Measurements from ENCODE around the gene GSS. TPM values are rescaled to one million over a fixed set of nuclear protein-coding genes. Genes with fewer than 3 reads are reported as not detected.

Gene GSS
- total RNA-seq: 49.1 and 59.8 TPM in 2 replicates

- peak; percentile 77 for DNase-seq (ENCODE audit: low read depth, low spot score)
Measured at GRCh38 chr20:34955231-34956040, at the start of gene GSS, which contains the start of gene MYH7B. TSS of gene GSS (minus strand) at chr20:34955806. CDS start at chr20:34951852, 3,954 bp downstream. TSS of gene MYH7B (plus strand) at chr20:34955868. CDS start at chr20:34978006, 22,138 bp downstream.

DNA sequence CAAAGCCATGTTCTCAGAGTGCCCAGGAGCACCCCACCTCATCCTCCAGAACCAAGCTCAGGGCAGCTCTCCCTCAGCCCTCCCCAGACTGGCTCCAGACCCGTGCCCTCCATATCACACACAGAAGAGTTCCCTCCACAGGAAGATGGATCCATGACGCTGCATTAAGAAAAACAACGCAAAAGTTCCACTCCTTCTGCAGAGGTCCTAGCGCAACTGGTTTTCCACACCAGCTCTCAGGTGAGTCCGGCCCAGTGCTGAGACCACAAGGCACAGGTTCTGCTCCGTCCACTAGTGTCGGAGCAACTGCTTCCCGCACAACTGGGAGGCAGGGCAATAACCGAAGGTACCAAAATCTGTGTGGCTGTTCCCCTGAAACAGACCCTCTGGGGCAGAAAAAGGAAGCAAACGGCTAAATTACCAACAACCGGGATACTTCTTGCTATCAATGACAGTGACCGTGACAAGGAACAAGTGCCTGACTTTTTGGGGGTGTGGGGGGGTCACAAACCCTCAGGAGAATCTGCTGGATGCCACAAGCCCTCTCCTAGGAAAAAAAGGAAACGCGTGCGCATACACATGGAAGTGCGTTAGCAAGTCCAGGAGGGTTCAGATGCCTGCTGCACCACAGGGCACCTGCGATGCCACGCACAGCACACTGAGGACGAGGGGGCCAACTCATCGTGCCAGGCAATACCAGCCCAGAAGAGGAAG is 49.3 kb upstream of the GSS start:
- no peak for DNase-seq (ENCODE audit: low read depth, low spot score)

GRCh38 chr20:35004051-35004725 is 48.6 kb upstream of the GSS start:
- no peak for DNase-seq (ENCODE audit: low read depth, low spot score)

- DNase-seq (ENCODE audit: low read depth, low spot score): no peak
Measured at GRCh38 chr20:35003211-35004031, 47.8 kb upstream of the GSS start.

DNA sequence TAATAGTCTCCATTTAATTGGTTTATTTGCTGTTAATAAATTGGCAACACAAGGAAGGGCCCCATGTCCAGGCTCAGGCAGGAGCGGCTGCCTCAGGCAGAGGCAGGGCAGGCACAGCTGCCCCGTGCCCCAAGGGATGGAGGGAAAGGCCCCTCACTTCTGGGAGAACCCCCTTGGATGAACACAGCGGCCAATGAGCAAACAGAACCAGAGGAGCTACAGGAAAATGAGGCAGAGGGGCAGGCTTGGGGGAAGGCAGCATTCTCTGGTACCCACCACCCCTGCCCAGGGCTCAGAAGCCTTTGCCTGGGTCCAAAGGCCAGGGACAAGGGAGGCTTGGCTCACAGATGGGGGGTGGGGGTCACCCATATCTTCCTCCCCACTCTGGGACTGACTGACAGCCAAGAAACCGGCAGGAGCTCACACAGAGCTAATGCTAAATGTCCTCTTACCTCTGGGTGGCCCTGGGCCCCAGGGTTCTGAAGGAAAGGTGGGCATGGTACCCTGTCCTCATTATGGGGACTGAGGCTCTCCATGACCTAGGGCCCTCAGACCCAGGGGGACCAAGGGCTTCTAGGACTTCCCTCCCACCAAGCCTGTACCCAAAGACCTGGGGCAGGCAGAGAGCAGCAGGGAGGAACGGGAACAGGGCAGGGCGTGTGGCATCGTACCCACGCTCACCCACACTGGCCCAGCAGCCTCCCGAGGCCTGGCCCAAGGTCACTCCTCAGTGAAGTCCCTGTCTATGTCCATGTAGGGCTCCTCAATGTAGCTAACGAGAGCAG is 47.0 kb upstream of the GSS start:
- DNase-seq (ENCODE audit: low read depth, low spot score): no peak

DNA sequence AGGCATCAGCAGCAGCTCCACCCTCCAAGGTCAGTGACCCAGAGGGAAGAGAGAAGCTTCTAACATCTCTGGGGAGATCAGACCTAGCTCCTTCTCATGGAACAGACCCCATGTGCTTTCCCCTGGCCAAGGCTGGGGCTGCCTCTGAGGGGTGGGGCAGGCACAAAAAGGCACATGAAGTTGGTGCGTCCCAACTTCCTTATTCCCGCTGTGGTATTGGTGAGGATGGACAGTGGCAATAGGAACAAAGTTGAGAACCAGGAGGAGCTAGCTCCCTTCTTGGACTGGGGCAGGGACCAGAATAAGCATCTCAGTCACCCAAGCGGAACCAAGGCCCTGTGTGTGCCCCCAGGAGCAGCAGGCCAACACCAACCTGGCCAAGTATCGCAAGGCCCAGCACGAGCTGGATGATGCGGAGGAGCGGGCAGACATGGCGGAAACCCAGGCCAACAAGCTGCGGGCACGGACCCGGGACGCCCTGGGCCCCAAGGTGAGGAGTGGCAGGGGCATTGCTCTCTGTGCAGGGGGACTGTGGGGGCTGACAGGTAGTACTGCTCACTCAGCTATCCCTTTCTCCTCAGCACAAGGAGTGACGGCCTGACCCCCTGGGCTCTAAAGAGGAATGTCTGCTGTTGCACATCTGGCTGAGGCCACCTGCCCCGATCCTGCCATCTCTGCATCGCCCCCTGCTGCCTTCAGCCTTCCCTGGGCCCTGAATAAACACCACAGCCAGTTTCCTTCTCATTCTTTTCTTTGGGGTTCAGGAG is 46.2 kb upstream of the GSS start:
- no peak for DNase-seq (ENCODE audit: low read depth, low spot score)

DNA sequence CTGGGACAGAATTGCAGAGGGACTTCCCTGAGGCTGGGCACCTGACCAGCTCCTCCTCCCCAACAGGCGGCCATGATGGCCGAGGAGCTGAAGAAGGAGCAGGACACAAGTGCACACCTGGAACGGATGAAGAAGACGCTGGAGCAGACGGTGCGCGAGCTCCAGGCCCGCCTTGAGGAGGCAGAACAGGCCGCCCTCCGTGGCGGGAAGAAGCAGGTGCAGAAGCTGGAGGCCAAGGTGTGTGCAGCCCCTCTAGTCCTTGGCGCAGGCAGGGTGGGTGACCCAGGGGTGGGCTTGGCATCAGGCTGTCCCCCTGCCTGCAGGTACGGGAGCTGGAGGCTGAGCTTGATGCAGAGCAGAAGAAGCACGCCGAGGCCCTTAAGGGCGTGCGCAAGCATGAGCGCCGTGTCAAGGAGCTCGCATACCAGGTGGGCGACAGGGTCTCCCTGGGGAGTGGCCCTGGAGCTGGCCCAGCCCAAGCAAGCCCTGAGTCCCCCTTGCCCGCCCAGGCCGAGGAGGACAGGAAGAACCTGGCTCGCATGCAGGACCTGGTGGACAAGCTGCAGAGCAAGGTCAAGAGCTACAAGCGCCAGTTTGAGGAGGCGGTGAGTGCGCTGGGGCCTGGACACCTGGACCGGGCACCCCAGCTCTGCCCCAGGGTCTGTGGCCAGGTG is 45.5 kb upstream of the GSS start:
- DNase-seq (ENCODE audit: low read depth, low spot score): no peak

DNA sequence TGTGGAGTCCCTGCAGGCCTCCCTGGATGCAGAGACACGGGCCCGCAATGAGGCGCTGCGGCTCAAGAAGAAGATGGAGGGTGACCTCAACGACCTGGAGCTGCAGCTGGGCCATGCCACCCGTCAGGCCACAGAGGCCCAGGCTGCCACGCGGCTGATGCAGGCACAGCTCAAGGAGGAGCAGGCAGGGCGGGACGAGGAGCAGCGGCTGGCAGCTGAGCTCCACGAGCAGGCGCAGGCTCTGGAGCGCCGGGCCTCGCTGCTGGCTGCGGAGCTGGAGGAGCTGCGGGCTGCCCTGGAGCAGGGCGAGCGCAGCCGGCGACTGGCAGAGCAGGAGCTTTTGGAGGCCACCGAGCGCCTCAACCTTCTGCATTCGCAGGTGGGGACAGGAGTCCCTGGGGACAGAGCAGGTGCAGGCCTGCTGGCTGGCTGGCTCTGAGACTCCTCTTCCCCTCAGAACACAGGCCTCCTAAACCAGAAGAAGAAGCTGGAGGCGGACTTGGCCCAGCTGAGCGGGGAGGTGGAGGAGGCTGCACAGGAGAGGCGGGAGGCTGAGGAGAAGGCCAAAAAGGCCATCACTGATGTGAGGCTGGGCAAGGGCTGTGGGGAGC is 44.8 kb upstream of the GSS start:
- DNase-seq (ENCODE audit: low read depth, low spot score): no peak

GRCh38 chr20:34999782-35000181 is 44.2 kb upstream of the GSS start:
- no peak for DNase-seq (ENCODE audit: low read depth, low spot score)

GRCh38 chr20:34999021-34999451 is 43.4 kb upstream of the GSS start:
- no peak for DNase-seq (ENCODE audit: low read depth, low spot score)

DNA sequence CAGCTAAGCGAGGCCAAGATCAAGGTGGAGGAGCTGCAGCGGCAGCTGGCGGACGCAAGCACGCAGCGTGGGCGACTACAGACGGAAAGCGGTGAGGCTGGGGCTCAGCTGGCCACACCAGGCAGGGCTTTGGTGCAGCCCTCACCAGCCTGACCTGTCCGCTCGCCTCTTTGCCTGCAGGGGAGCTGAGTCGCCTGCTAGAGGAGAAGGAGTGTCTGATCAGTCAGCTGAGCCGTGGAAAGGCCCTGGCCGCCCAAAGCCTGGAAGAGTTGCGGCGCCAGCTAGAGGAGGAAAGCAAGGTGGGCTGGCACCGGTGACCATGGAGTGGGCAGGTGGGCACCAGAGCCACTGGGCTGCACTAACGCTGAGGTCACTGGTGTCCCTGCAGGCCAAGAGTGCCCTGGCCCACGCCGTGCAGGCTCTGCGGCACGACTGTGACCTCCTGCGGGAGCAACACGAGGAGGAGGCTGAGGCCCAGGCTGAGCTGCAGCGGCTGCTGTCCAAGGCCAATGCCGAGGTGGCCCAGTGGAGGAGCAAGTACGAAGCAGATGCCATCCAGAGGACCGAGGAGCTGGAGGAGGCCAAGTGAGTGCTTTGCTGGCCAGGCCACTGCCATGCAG is 42.8 kb upstream of the GSS start:
- no peak for DNase-seq (ENCODE audit: low read depth, low spot score)

GRCh38 chr20:34997774-34998173 is 42.2 kb upstream of the GSS start:
- no peak for DNase-seq (ENCODE audit: low read depth, low spot score)

DNA sequence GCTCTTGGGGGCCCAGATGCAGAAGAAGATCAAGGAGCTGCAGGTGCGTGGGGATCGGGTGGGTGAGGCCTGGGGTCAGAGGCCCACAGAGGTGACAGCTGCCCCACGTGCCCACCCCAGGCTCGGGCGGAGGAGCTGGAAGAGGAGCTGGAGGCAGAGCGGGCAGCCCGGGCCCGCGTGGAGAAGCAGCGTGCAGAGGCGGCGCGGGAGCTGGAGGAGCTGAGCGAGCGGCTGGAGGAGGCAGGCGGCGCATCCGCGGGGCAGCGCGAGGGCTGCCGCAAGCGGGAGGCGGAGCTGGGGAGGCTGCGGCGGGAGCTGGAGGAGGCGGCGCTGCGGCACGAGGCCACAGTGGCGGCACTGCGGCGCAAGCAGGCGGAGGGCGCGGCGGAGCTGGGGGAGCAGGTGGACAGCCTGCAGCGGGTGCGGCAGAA is 41.5 kb upstream of the GSS start:
- no peak for DNase-seq (ENCODE audit: low read depth, low spot score)

DNA sequence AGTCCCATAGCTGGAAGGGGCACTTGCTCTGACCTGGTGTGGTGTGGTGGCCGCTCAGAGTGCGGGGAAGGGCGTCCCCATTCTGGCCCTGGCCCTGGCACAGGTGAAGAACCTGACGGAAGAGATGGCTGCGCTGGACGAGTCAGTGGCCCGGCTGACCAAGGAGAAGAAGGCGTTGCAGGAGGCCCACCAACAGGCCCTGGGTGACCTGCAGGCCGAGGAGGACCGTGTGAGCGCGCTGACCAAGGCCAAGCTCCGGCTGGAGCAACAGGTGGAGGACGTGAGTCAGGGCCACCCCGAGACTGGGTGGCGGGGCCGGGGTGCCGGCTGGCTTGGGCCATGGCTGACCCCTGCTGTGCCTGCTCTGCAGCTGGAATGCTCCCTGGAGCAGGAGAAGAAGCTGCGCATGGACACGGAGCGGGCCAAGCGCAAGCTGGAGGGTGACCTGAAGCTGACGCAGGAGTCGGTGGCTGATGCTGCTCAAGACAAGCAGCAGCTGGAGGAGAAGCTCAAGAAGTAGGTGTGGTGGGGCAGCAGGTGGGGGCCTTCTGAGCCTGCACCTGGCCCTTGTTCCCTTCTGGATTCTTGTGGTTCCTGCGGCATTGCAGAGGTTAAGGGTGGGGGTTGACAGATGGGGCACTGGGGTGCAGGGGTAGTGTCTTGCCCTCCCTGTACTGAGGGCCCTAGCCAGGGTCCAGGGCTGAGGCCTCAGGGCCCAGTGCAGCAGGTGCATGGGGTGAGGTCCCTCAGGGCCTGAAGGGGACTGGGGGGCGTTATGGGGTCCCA is 40.8 kb upstream of the GSS start:
- DNase-seq (ENCODE audit: low read depth, low spot score): no peak

DNA sequence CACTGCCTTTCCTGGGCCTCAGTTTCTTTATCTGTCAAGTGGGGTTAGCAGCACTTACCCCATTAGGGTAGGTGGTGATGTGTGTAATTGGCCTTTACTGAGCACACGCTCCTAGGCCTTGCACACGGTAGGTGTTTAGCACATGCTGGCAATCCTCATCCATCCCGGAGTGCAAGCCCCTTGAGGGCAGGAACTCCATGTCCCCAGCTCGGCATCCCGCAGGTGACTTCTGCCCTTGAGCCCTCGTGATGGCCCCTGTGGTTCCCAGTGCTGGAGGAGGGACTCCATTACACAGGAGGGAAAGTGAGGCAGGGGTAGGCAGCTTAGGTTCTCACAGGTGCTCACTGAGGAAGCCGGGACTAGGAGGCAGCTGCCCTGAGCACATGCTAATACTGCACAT is 40.1 kb upstream of the GSS start:
- no peak for DNase-seq (ENCODE audit: low read depth, low spot score)

GRCh38 chr20:34995192-34995591 is 39.6 kb upstream of the GSS start:
- no peak for DNase-seq (ENCODE audit: low read depth, low spot score)

- no peak for DNase-seq (ENCODE audit: low read depth, low spot score)
Measured at GRCh38 chr20:34994509-34995131, 39.0 kb upstream of the GSS start.

All from pulmonary artery endothelial cell (primary cell).